ENCODE results near the gene VWCE.
A peak's percentile ranks its signal among the peaks of the same experiment; 100 is the strongest.
"Not testable (repeated sequence)": the region's sequence is repeated elsewhere in the genome, so short reads cannot be mapped to it uniquely, and the experiment has no call there.

VWCE gene

DNA sequence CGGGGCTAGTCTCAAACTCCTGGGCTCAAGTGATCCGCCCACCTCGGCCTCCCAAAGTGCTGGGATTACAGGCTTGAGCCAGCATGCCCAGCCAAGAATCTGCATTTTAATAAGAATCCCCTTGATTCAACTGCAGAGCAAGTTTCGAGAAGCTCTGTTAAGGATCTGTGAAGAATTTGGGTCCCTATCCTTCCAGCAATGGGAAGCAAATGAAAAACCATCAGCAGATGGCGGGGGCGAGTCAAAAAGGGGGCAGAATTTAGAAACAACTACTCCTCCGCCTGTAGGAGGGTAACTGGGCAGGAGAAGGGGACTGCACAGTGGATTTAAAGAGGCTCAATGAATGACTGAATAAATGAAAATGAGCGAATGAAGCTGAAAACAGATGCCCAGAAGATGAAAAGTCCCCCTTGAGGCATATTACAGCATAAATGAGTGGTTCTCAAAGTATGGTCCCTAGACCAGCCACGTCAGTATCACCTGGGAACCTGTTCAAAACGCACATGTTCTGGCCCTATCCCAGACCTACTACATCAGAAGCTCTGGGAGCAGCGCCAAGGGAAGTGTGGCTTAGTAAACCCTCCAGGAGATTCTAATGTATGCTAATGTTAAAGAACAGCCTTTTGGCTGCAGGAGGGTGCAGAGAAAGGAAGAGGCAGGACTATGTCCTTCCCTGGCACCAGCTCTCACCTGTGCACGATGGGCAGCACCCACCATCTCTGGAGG, 15.0 kb downstream of the VWCE start:
- no peak for DNase-seq

GRCh38 chr11:61278001-61278470, 17.1 kb downstream of the VWCE start:
- DNase-seq, result no peak

GRCh38 chr11:61277186-61278000, 17.7 kb downstream of the VWCE start:
- DNase-seq, result no peak

DNA sequence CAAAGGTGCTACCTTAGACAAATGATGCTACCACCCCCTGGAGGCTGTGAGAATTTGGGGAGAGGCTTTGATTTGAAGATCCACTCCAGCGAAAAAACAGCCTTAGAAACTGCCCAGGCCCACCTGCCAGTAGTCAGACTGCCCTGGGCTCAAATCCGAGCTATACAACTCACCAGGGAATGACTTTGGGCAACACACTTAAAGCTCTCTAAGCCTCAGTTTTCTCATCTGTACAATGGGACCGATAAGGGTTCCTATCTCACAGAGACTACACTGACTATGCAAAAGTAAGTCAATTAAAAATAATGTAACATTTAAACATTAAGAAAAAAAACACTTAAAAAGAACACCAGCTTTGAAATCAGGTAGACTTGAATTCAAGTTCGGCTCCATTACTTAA, 19.9 kb downstream of the VWCE start:
- no peak for DNase-seq

- no peak for DNase-seq
Observed at GRCh38 chr11:61274084-61274483, 21.0 kb downstream of the VWCE start.

- DNase-seq, result no peak
Observed at GRCh38 chr11:61273178-61274078, 21.7 kb downstream of the VWCE start.

DNA sequence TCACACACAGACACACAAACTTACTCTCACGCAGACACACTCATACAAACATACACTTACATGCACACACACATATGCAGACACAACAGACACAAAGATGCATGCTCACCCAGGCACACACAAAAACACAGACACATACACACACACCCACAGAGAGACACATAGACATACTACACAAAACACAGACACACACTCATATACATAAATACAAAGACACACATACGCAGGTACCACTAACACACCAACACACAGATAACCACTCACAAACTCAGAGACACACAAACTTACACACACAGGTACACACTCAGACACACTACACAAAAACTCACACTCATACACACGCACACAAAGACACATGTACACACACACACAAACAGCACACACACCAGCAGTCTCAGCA, 22.4 kb downstream of the VWCE start:
- DNase-seq, result no peak

DNA sequence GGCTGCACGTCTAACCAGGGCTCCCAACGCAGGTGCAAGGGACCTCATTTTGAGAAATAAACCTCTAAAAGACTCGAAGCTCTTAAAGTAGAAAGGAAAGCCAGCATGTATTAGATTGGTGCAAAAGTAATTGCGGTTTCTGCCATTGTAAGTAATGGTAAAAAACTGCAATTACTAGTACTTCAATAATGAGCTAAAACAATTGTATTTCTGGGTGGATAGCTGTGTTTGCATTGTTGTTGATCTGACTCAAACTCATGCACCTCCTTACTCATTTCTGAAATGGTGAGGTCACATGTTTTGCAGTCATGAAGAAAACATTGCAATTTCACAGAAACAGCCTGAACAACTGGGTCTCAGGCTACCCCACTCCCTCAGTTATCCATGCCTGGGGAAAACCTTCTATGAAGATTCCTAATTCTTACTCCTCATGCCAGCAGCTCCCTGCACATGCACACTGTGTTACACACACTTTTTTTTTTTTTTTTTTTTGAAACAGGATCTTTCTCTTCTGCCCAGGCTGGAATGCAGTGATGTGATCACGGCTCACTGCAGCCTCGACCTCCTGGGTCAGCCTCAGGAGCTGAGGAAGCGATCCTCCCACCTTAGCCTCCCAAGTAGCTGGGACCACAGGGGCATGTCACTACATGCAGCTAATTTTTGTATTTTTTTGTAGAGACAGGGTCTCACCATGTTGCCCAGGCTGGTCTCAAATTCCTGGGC, 24.6 kb downstream of the VWCE start:
- peak; percentile 67 for DNase-seq

DNA sequence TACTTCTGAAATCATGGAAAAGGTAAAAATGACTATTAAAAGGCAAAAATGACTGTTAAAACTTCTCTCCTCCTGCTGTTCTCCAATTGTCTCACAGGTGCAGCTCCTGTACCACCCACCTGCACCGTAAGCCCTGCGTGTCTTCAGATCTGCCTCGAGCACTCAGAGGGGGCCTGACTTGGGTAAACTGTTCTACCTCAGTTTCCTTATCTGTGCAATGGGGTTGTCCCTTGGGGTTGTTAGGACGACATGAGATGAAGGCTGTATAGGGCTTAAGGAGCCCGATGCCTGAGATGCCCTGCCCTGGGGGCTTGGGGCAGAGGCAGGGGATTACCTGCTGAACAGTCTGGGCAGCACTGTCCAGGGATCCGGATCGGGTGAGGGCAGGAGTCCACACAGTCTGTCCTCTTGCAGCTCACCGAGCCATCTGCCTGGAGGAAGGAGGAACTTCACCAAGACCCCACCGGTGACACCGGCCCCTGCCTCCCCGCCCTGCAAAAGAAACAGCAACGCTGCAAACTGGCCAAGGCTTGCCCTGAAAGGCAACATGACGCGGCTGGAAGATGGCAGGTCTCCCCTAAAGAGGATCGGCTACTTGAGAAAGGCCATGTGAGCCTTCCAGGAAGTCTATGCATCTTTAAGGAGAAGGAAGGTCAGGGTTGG, 26.4 kb downstream of the VWCE start:
- no peak for DNase-seq

- DNase-seq, result no peak
Observed at GRCh38 chr11:61267437-61267841, 27.7 kb downstream of the VWCE start.

- no peak for DNase-seq
Observed at GRCh38 chr11:61266602-61267001, 28.5 kb downstream of the VWCE start.

DNA sequence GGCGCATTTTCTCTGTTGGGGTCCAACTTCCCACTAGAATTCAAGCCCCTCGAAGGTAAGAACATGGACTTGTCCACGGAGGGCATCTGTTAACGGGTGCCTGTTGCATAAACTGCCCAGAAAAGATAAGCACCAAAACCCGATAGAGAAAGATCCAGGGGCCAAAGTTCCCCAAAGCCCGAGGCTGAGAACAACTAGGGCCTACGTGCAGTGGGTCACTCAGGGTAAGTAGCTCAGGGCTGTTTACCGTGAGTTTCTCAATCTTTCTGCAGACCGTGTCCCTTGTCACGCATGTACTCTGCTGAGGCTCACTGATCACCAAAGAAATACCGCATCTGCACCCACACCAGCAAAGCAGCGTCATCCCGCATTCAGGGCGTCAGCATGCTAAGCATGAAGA, 29.8 kb downstream of the VWCE start:
- no peak for DNase-seq

GRCh38 chr11:61264795-61265194, 30.3 kb downstream of the VWCE start:
- no peak for DNase-seq

DNA sequence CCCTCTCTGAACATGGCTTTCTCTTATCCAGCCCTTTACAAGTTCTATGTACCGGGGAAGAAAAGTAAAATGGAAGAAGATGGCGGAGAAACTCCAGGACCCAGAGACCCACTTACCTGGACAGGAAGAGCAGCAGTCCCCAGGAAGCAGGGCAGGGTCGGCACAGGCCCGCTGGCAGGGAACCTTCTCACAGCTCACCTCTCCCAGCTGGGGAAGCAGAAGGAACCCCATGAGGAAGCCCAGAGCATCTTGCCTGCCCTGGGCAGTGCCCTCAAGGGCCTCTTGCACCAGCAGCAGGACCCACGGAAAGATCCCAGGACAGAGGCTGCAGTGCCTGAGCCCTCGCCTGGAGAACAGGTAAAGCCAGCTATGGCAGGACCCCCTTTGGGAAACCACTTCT, 30.7 kb downstream of the VWCE start:
- no peak for DNase-seq

DNA sequence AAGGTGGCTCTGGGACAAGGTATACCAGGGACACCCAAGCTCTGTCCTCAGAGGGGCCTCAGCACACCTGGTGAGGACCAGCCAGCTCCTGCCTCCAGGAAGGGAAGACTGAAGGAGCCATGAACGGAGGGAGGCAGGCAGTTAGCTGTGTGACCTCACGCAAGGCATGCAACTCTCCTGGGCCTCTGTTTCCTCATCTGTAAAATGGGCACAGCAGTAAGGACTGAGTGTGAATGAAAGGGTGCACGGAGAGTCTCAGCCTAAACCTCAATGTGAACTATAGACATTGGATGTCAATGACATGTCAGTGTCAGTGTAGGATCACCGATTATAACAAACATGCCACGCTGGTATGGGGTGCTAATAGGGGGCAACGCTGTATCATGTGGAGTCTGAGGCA, 35.8 kb downstream of the VWCE start:
- no peak for DNase-seq

DNA sequence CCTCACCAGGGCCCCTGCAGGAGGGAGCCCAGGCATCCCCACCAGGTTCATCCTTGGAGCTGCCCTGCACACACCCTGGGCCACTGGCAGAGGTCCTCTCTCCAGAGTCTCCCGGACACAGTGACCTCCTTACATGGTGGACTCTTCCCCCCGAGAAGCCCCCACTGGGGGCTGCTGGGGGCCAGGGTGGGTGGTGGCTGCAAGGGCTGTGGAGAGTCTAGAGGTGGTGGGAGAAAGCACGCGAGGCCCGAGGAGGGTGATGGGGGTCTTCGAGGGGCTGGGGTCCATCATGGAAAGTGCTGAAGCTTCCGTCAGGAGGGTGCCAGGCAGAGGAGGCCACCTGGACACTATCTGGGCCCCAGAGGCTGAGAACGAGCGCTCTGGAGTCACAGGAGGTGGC, 36.6 kb downstream of the VWCE start:
- DNase-seq, result no peak

DNA sequence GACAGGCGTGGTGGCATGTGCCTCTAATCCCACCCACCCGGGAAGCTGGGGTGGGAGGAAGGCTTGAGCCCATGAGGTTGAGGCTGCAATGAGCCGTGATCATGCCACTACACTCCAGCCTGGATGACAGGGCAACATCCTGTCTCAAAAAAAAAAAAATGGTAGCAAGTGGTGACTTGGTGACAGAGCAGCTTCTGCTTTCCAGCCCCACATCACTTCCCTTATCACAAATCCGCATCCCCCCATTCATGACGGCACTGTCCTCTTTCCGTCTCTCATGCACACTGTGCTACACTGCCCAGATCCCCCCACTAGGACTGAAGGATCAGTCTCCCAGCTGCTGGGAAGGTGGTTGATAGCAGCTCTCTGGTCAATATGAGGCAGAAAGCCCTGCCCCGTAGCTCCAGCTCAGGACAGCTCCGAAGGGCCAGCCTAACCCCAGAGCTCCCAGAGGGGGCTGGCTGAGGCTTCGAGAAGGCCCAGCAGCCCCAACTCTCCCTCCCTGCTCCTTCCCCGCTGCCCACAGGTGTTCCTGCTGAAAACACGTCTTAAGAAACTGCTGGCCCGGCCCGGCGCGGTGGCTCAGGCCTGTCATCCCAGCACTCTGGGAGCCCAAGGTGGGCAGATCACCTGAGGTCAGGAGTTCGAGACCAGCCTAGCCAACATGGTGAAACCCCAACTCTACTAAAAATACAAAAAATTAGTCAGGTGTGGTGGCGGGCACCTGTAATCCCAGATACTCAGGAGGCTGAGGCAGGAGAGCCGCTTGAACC, 38.2 kb downstream of the VWCE start:
- peak; percentile 83 for DNase-seq

DNA sequence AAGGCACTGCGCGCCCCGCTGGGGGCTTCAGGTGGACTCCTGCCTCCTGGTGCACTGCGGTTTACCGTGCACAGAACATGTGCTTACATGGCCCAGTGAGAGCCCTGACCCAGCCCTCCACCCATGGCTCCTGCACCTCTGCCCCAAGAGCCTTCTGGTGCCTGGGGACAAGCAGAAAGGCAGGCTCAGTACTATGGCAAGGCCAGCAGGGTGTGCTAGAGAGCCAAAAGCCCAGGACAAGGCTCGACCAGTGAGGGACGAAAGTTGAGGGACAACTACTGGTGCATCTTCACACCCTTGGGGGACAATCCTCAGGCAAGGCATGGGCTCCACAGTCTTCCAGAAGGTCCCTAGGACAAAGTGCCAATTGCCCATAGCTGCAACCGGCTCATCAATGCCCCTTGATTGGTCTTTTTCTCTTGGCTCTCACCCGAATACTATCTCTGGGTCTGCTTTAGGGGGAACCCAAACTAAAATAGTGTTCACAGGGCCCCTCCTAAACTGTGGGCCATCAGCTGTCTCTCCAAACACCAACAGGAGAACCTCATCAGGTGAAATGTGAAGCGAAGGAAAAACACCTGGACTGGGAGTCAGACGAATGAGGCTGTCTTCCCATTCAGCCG, 40.6 kb downstream of the VWCE start:
- peak; percentile 62 for DNase-seq

DNA sequence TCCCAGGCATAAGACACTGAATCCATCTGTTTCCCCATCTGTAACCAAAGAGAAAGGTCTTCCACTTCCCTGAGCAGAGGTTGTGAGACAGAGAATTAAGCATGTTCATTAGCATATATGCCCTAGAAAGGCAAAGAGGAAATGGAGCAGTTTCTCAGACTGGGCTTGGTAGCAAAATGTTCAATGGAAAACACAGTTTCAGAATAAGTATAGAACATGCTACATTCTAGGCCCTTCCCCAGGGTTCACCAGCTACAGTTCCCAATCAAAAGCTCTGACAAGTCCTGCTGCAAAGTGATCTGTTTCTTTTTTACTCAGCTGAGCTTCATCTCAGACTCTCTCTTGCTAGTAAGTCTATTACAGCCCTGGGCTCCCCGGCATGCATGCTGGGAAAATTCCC, 42.8 kb downstream of the VWCE start:
- not testable (repeated sequence) for DNase-seq
